WTC11 (cell line): ENCODE measurements around the gene NEAT1.

Source experiments
- ATF6 ChIP-seq: sonication (generic); formaldehyde crosslinking; IDR thresholded peaks from 2 replicates; pipeline ENCODE4 v1.8.1; 2023; ENCODE audit warnings: mild to moderate bottlenecking, missing genetic modification reagents
- CTCF ChIP-seq: fragments of 200-600 bp; IDR thresholded peaks from 2 replicates; pipeline ENCODE4 v1.8.0; 2022; ENCODE audit warnings: antibody characterized with exemption
- IRF1 ChIP-seq: sonication (generic); formaldehyde crosslinking; IDR thresholded peaks from 2 replicates; pipeline ENCODE4 v1.8.0; 2023; ENCODE audit warnings: missing genetic modification reagents
- JUN ChIP-seq: sonication (generic); formaldehyde crosslinking; IDR thresholded peaks from 2 replicates; pipeline ENCODE4 v1.8.0; 2023; ENCODE audit warnings: mild to moderate bottlenecking, missing genetic modification reagents
- MXD4 ChIP-seq: fragments of 250-450 bp; sonication (Bioruptor Pico); IDR thresholded peaks from 2 replicates; pipeline ENCODE4 v1.8.0; 2021; ENCODE audit warnings: mild to moderate bottlenecking, moderate library complexity, borderline replicate concordance
- TCF7 ChIP-seq: sonication (generic); formaldehyde crosslinking; IDR thresholded peaks from 2 replicates; pipeline ENCODE4 v1.8.0; 2022; ENCODE audit warnings: mild to moderate bottlenecking, low read depth, missing genetic modification reagents, moderate library complexity
- ZNF512 ChIP-seq: sonication (generic); formaldehyde crosslinking; IDR thresholded peaks from 2 replicates; pipeline ENCODE4 v1.8.1; 2022; ENCODE audit warnings: missing genetic modification reagents, borderline replicate concordance

GRCh38 chr11:65416841-65417701, 5.5 kb upstream of the NEAT1 start:
- TF ChIP-seq JUN (CRISPR knock-in tag) (no peak), ZNF512 (CRISPR knock-in tag) (no peak), CTCF (no peak), TCF7 (CRISPR knock-in tag) (no peak), ATF6 (CRISPR knock-in tag) (no peak), IRF1 (no peak), MXD4 (CRISPR knock-in tag) (no peak)
